Uterus (tissue), 2 donors: ENCODE measurements around the gene XYLT1.

Source experiments
- CTCF ChIP-seq, 4 experiments: fragments of 200-600 bp in 2 of 4; fragments of 450-650 bp in 2 of 4; sonication (generic) in 2 of 4; IDR thresholded peaks; one replicate each; pipeline ENCODE4 v1.5.1; 2016 to 2019; ENCODE audit warnings: antibody characterized with exemption in 4 of 4, mild to moderate bottlenecking in 2 of 4, moderate library complexity in 1 of 4
- POLR2A ChIP-seq, 2 donors: fragments of 450-650 bp; IDR thresholded peaks; one replicate each; pipeline ENCODE4 v1.6.1; 2016; ENCODE audit warnings: antibody characterized with exemption in 2 of 2, mild to moderate bottlenecking in 1 of 2, moderate library complexity in 1 of 2

GRCh38 chr16:17419266-17419665, 51.5 kb downstream of the XYLT1 start:
- TF ChIP-seq CTCF (IDR thresholded peaks at IDR 0.05) (no peak), POLR2A (IDR thresholded peaks at IDR 0.05) (no peak)
